GM21737 (cell line): ENCODE measurements around the gene KLHL14.
"Not testable (repeated sequence)": the region's sequence is repeated elsewhere in the genome, so short reads cannot be mapped to it uniquely, and the experiment has no call there.

Experiments
- ATAC-seq: cut with Tn5 transposase; IDR thresholded peaks from one replicate; pipeline ENCODE4 v1.9.1; 2021; ENCODE audit warnings: mild to moderate bottlenecking, moderate library complexity; ENCODE audit not compliant: unreplicated experiment

KLHL14 gene, protein sequence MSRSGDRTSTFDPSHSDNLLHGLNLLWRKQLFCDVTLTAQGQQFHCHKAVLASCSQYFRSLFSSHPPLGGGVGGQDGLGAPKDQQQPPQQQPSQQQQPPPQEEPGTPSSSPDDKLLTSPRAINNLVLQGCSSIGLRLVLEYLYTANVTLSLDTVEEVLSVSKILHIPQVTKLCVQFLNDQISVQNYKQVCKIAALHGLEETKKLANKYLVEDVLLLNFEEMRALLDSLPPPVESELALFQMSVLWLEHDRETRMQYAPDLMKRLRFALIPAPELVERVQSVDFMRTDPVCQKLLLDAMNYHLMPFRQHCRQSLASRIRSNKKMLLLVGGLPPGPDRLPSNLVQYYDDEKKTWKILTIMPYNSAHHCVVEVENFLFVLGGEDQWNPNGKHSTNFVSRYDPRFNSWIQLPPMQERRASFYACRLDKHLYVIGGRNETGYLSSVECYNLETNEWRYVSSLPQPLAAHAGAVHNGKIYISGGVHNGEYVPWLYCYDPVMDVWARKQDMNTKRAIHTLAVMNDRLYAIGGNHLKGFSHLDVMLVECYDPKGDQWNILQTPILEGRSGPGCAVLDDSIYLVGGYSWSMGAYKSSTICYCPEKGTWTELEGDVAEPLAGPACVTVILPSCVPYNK

DNA sequence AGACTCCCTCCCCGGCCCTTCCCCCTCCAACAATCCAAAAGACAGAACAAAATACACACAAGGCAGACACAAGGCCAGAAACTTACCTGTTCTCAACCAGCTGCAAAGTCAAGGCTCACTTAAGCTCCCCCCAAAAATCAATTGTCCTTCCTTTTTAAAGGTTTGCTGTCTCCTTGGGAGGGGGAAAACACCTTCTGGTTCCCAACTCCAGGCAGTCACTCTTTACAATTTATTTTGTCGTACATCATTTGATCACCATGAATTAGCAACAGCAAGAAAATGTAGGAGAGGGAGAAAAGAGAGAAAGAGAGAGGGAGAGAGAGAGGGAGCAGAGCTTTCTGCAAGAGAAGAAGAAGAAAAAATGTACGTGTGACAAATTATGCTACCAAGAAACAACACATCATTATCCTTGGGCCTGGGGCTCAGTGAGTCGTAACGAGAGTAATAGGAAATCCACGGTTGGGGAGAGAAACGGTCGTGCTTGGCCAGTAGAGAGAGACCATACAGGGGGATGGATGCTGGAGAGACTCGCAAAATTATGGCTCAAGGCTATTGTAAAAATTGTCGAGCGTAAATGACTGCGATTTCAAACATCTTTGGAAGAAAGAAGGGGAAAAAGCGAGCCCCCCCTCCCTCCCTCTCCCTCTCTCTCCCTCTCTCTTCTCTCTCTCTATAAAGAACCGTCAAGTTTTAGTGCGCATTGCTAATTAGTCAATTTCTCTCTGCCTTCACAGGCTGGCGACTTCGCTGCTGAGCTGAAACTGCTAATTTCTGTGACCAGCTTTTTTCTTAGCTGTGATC lies at the start of gene KLHL14:
KLHL14 (minus strand) TSS at position 443 of the 801 bp plus-strand sequence. CDS start 2,432 bp downstream, outside the sequence.
- ATAC-seq: no peak

DNA sequence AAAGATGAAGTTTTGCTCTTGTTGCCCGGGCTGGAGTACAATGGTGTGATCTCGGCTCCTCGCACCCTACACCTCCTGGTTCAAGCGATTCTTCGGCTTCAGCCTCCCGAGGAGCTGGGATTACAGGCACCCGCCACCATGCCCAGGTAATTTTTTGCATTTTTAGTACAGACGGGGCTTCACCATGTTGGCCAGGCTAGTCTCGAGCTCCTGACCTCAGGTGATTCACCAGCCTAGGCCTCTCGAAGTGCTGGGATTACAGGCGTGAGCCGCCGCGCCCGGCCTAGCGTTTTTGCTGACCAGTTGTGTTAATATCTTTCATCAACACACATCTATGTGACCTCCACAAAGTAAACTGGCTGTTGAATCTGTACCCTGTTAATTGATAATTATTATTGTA lies 49.4 kb upstream of the KLHL14 start:
- ATAC-seq: no peak

DNA sequence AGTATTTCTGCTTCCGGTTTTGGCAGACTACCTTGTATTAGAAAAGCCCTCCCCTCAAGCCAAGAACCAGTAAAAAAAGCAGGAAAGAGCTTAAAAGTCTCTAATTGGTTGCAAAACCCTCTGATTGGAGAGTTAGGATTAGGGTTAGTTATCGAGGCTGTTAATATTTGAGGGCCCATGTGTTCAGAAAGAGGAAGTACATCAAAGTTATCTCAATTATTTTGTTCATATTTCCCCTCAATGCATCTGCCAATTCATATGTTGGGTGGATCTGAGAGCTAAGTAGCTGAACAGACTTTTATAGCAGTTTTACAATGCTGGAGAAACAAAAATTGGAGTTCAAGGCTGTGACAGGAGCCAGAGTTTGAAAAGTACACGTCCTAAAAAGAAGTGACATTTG lies 43.1 kb upstream of the KLHL14 start:
- no peak for ATAC-seq

DNA sequence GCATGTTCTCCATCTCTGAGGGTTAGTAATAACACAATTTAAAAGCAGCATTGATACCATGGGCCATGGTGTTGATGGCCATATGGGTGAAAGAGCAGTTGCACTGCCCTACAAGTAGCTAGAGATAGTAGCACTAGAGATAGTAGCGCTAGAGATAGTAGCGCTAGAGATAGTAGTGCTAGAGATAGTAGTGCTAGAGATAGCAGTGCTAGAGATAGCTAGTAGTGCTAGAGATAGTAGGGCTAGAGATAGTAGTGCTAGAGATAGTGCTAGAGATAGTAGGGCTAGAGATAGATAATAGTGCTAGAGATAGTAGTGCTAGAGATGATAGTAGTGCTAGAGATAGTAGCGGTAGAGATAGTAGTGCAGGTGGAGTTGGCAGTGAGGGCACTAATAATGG lies 39.5 kb upstream of the KLHL14 start:
- ATAC-seq: no peak

DNA sequence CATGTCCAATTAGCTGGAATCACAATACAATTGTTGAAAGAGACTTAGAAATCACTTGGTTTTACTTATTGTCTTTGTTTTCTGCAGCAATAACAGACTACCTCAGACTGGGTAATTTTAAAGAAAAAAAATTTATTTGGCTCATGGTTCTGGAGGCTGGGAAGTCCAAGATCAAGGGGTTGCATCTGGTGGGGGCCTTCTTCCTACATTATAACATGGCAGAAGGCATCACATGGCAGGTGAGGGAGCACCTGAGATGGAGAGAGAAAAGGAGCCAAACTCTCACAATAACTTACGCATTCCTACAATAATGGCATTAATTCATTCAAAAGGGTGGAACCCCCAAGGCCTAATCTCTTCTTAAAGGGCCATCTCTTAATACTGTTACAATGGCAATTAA lies 37.5 kb upstream of the KLHL14 start:
- ATAC-seq: no peak

DNA sequence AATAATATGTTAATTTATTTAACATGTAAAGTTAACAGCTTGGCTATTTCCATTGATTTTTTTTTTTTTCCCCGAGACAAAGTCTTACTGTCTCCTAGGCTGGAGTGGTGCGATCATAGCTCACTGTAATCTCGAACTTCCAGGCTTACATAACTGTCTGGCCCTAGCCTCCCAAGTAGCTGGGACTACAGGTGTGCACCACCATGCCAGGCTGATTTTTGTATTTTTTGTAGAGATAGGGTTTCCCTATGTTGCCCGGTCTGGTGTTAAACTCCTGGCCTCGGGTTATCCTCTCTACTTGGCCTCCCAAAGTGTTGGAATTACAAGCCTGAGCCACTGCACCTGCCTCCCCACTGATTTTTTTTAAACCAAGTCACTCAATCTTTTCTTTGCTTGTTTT lies 32.5 kb upstream of the KLHL14 start:
- no peak for ATAC-seq

DNA sequence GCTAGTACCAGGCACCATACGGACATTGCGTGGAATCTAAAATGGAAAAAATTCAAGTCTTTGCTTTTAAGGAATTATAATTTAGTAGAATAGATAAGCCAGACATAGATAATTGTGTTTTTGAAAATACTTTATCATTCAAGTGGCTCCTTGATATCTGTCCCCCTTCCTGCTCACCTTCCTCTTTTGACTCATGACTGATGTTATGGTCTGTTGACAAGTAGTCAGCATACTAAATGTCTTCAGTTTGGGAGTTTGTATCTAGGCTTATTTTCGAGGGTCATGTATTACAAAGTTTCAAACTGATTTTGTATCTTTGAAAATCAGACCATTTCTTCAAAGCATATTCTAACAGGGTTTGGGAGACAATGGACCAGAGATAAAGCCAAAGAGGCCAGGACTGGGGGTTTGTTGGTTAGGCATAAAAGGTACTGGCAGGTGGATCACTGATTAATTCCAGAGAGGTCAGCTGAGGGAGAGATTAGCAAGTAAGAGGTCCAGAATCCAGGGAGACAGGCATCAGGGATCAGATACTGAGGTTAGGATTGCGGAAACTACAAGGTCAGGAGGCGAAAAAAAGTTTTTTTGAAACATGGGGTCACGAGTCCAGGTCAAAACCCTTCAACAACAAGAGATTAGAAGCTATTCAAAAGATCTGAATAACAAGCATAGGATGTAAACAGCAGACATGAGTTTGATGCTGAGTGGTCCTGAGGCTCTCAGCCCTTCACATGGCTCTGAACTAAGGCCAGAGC lies 31.5 kb upstream of the KLHL14 start:
- ATAC-seq: no peak

DNA sequence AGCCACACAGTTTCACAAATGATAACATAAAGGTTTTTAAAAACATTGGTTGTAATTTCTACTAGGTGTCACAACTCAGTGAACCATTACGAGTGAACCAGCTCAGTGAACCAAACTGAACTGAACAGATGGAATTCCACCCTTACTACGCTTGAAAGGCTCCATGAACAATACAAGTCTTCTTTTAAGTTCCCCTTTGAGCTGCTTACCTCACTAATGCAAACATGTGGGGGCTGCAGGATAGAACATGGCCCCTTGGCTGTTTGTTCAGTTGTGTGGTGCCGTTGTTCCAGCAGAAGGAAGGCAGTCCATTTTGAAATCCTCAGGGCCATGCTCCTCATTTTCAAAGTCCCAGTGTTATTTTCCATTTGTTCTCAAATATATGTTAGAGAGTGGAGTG lies 30.7 kb upstream of the KLHL14 start:
- ATAC-seq: peak; percentile 91

DNA sequence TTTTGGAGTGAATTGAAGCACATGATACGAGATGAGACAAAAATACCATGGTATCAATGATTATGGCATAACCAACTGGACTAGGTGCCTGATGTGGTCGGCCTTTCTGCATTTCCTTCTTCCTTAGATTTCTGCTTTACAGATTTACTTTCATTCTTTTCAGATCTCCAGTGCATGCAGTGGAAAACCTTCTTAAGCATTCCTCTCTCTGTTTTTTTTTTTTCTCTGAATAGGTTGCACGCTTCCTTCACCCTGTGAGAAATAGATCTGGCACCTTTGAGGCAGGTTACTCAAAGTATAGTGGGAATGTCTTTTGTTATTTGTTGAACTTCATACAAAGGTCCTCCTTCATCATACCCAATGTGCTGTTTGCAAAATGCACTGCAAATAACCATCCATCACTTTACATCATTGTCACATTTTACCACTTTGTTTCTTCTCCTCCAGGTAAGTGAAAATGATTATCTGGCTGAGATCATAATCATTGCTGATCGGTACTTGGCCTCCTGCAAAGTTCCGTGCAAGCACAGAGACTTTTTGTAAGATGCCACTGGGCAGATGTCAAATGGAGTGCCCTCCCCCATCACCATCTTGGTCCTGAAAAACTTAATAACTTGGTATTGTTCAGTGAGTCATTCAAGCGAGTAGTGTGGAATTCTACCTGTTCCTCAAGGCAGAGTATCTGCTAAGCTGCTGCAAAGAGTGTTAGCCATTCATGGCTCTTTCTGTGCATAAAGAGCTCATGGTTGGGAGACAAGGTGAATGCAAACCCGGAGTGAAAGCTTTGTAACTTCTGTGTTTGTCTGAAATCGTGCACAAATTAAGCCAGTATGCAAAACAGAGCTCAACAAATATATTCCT lies 30.0 kb upstream of the KLHL14 start:
- peak; percentile 57 for ATAC-seq

DNA sequence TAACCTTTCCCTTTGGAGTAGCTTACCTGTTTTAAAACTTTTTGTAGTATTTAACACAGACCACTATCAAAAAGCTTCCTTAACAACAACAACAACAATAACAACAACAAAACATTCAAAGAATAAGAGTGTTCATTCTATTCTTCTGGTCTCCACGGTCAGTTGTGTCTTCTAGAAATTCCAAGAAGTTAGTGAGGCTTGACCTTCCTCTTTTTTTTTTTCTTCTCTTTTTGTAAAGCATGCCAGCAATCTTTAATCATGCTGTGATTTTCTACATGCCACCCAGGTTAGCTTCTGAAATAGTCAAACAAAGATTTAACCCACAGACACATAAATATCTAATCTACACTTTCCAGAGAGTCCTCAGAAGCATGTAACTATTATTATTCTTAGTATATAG lies 28.4 kb upstream of the KLHL14 start:
- no peak for ATAC-seq

DNA sequence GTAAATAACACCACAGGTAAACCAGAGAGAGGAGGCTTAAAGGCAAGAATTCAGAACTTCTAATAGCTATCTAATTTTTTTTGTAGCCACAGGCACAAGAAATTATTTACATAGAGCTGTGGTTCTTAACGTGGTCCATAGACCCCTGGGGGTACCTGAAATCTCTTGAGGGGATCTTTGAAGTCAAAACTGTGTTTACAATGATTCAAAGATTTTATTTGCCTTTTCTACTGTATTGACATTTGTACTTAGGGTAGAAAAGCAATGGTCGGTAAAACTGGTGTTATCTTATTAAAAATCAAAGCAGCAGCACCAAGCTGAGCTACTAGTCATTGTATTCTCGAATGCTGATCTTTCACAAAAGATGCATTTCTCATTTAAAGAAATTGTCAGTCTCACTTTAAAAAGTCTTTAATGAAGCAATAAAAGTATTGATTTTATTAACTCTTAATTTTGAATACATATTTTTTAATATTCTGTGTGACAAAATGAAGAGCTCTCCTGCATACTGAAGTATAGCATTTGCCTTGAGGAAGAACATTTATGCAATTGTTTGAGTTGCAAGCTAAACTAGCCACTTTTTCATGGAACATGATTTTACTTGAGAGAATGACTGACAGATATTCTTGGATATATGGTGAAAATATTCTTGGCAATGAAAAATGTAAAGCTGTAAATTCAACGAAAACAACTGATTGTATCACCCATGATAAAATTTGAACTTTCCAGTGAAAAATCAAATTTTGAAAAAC lies 25.6 kb upstream of the KLHL14 start:
- no peak for ATAC-seq

DNA sequence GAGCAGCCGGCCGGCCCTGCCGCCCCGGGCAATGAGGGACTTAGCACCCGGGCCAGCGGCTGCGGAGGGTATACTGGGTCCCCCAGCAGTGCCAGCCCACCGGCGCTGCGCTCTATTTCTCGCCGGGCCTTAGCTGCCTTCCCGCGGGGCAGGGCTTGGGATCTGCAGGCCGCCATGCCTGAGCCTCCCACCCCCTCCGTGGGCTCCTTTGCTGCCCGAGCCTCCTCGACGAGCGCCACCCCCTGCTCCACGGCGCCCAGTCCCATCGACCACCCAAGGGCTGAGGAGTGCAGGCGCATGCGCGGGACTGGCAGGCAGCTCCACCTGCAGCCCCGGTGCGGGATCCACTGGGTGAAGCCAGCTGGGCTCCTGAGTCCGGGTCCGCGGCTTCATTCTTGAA lies 21.8 kb upstream of the KLHL14 start:
- ATAC-seq: not testable (repeated sequence)

DNA sequence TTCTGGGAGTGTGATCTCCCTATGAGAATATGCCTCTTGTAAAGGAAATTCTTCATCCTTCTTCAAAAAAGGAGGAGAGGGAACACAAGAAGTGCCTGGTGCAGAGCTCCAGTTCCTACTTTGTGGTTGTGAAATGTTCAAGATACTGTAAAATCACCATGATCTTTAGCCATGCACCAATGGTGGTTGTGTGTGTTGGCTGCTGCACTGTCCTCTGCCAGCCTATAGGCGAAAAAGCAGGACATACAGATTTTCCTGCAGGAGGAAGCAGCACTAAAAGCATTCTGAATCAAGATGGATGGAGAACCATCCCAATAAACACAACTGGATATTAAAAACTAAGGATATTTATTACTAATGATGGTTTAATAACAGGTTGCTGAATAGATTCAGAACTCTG lies 6.2 kb upstream of the KLHL14 start:
- no peak for ATAC-seq

DNA sequence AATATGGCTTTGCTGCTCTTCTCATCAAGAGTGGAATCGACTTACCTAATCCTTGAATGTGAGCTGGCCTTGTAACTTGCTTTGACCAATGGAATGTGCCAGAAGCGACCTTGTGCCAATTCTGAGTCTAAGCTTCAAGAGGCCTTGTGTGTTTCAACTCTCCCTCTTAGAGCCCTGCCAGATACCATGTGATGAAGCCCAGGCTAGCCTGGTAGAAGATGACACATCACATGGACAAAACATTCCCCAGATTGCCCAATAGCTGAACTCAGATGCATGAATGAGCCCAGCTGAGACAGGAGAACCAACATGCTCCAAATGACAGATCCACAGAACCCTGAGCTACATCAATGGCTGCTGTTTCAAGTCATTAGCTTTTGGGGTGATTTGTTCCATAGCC lies 4.2 kb upstream of the KLHL14 start:
- no peak for ATAC-seq

DNA sequence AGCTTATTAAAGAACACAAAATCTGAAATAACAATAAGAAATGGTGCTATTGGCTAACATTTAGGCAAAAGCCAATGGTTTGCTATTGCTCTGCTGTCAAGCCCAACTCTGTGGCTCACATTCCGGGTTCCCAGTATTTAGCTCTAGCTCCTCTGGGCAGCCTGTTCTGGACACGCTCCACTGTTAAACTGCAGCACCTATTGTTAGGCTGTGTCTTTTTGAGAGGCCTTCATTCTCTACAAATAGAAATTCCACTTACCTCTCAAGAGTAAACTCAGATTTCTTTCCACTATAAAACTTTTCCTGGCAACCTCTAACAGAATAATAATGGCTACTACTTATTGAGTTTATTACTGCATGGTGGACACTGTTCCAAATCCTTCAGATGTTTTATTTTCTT lies 3.7 kb upstream of the KLHL14 start:
- no peak for ATAC-seq

DNA sequence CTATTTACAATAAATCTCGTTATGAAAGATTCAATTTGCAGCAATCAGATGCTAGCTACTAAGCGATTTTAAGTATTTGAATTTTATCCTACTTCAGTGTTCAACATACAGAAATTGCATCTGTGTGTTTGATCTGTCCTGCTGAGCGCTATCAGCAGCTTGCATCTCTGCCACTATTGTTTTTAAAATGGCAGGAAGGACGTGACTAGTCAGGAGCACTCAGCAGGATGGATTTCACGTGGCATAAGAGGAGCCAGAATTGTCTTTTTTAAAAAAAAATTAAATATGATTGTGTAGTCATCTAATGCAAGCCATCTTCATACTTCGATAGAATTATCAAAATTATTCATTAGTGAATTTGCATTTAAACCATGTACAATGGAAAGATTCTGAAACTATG lies 2.8 kb upstream of the KLHL14 start:
- no peak for ATAC-seq

DNA sequence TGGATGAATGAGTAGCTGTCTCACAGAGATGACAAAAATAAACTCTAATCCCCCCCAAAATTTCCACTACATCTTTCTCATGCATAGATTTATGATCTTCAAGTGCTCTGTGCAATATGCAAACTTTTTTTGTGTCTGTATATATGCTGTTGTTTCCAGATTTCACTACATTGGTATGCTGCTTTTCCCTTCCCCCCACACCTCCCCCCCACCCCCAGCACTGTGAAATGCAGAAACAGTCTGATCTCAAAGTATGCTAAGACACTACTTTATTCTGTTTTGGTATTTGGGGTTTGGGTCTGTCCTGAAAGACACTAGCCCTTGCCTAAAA lies 524 bp upstream of the KLHL14 start:
- ATAC-seq: no peak

DNA sequence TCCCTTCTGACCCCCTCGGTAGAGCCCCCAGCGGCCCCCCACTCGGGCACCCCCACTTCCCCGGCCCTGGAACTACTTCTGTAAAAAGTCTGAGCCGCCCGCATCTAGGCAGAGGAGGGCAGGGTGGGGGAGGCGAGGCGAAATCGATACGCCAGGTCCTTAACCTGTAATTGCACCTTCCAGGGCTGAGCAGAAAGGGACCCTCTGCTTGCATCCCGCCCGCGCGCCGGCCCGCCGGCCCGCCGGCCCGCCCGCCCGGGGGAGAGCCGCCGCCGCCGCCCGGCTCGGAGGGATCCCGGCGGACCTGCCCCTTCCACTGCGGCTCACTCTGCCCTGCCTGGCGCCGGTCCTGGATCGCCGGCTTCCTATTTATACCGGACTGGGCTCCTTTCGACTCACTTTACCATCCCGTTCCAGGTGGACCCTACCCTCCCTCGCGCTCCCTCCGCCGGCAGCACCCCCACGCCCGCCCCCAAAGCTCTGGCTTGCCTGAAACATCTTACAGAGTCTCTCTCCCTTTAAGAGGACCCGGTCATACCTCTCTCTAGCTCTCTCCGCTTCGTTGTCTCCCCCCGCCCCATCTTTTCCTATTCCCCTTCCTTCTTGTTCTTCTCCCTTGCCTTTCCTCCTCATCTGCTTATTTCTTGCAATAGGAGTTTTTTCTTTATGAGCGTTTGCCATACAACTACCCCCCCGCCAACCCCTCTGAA lies 797 bp downstream of the KLHL14 start:
- ATAC-seq: no peak

DNA sequence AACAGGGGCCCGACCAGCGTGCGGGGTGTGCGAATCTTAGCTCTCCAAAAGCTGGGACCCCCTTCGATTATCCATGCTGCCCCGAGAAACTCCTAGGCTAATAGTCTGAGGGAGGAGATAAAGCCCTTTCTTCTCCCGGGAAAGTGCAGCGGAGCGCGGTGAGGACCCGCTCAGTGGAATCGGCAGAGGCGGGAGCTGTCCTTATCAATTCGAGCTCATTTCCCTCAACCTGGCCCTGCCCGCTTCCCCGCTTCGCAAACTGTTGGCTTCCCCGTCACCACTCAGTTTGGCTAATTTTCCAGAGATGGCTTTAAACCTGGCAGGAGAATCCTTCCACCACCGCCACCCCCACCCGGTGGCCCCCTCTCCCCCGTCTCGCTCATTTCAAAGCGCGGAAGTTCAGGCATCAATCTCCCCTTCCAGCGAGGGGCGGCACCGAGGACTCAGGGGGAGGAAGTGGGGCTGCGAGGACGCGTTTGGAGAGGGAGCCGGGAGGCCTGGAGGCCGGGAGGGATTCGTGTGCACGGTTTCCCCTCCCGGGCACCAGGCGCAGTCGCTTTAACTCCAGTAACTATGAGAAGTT lies 1.6 kb downstream of the KLHL14 start:
- ATAC-seq: no peak
